HEK293T (cell line): Measurements from ENCODE around the gene UBE3B.

Experiments used
- ARNT ChIP-seq: fragments of 450-650 bp; IDR thresholded peaks from 2 replicates; pipeline ENCODE4 v1.6.1; 2017; ENCODE audit warnings: mild to moderate bottlenecking
- BHLHE40 ChIP-seq: fragments of 450-650 bp; IDR thresholded peaks from 2 replicates; pipeline ENCODE4 v1.6.1; 2016; ENCODE audit warnings: mild to moderate bottlenecking, moderate library complexity, borderline replicate concordance
- ELF4 ChIP-seq: fragments of 450-650 bp; IDR thresholded peaks from 2 replicates; pipeline ENCODE4 v1.6.1; 2017; ENCODE audit warnings: antibody characterized with exemption
- FOXA1 ChIP-seq: fragments of 450-650 bp; IDR thresholded peaks from 2 replicates; pipeline ENCODE4 v1.6.1; 2016; ENCODE audit warnings: mild to moderate bottlenecking
- FOXK2 ChIP-seq: fragments of 450-650 bp; IDR thresholded peaks from 2 replicates; pipeline ENCODE4 v1.6.1; 2016; ENCODE audit warnings: mild to moderate bottlenecking
- FOXM1 ChIP-seq: fragments of 450-650 bp; IDR thresholded peaks from 2 replicates; pipeline ENCODE4 v1.6.1; 2017; ENCODE audit warnings: mild to moderate bottlenecking, borderline replicate concordance
- NFRKB ChIP-seq: fragments of 450-650 bp; IDR thresholded peaks from 2 replicates; pipeline ENCODE4 v1.6.1; 2016; ENCODE audit warnings: mild to moderate bottlenecking, moderate library complexity
- SP1 ChIP-seq: fragments of 450-650 bp; IDR thresholded peaks from 2 replicates; pipeline ENCODE4 v1.6.1; 2017
- SUZ12 ChIP-seq: fragments of 450-650 bp; IDR thresholded peaks from 2 replicates; pipeline ENCODE4 v1.6.1; 2016; ENCODE audit warnings: mild to moderate bottlenecking
- TARDBP ChIP-seq: fragments of 450-650 bp; IDR thresholded peaks from 2 replicates; pipeline ENCODE4 v1.6.1; 2016
- ZNF384 ChIP-seq: fragments of 450-650 bp; IDR thresholded peaks from 2 replicates; pipeline ENCODE4 v1.6.1; 2016
- TF ChIP-seq, protein P1 (sequence below): fragments of 450-650 bp; IDR thresholded peaks from 2 replicates; pipeline ENCODE4 v1.6.1; 2016

DNA sequence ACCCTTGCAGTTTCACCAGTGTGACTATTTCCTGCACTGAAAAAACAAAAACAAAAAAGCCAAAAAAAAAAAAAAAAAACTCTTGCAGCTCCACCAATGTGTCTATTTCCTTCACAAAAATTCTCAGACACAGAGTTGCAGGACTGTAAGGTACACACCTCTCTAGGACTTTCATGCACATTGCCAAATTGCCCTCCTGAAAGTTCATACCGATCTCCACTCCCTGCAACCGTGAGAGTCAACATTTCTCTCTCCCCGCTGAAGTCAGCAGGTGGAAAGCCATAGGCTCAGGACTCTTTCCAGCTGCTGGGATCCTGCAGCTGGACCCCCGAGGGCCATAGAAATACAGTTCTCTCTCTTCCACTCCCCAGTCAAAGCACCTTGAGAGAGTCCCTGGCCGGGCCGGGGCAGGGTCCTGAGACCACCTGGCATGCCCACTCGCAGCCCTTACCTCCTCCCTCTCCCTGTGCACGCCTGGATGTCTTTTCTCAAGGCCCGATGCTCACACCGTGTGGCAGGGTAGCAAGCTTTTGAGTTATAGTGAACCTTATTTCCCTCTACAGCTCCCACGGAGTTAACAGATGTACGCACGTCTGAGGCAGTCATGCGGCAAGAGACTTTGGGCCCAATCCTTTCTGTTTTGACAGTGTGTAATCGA is 72.3 kb downstream of the UBE3B start:
- TF ChIP-seq FOXA1 (no peak), BHLHE40 (no peak), FOXK2 (no peak), NFRKB (no peak), FOXM1 (no peak), ZNF384 (no peak), TARDBP (no peak), SUZ12 (no peak), ELF4 (no peak), SP1 (no peak), ARNT (no peak)
- TF ChIP-seq, protein P1, sequence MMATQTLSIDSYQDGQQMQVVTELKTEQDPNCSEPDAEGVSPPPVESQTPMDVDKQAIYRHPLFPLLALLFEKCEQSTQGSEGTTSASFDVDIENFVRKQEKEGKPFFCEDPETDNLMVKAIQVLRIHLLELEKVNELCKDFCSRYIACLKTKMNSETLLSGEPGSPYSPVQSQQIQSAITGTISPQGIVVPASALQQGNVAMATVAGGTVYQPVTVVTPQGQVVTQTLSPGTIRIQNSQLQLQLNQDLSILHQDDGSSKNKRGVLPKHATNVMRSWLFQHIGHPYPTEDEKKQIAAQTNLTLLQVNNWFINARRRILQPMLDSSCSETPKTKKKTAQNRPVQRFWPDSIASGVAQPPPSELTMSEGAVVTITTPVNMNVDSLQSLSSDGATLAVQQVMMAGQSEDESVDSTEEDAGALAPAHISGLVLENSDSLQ: no peak
